ENCODE results near the gene EEF1A2.

DNA sequence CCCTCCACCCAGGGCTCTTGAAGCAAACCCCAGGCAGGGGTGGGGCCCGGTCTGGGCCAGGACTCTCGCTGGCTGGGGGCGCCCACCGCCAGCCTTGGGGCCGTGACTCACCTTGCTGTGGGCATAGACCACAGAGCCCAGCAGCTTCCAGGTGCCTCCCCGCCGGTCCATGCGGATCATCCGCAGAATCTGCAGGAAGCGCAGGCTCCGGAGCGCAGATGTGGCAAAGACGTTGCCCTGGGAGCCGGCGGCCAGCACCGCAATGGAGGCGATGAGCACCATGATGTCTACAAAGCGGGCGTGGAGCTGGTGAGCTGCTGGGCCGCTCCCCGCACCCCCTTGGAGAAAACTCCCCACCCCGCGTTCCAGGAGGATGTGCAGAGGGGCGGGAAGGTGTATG is 54.3 kb downstream of the EEF1A2 start:
- TF ChIP-seq, protein P1, sequence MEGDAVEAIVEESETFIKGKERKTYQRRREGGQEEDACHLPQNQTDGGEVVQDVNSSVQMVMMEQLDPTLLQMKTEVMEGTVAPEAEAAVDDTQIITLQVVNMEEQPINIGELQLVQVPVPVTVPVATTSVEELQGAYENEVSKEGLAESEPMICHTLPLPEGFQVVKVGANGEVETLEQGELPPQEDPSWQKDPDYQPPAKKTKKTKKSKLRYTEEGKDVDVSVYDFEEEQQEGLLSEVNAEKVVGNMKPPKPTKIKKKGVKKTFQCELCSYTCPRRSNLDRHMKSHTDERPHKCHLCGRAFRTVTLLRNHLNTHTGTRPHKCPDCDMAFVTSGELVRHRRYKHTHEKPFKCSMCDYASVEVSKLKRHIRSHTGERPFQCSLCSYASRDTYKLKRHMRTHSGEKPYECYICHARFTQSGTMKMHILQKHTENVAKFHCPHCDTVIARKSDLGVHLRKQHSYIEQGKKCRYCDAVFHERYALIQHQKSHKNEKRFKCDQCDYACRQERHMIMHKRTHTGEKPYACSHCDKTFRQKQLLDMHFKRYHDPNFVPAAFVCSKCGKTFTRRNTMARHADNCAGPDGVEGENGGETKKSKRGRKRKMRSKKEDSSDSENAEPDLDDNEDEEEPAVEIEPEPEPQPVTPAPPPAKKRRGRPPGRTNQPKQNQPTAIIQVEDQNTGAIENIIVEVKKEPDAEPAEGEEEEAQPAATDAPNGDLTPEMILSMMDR (IDR thresholded peaks at IDR 0.05), result no peak
- no peak for TF ChIP-seq POLR2A (IDR thresholded peaks at IDR 0.05)

Data from uterus (tissue), 2 donors.